HL-60 (cell line): ENCODE data around the gene SPIN1.

Experiments
- DNase-seq, 2 experiments: peaks; one replicate each; pipeline ENCODE4 v3.0.0-alpha.2; 2010 to 2020; ENCODE audit warnings: low read depth in 1 of 2, low spot score in 1 of 2
- H3K27ac ChIP-seq: fragments of 250-450 bp; sonication (Bioruptor Pico); replicated peaks from 2 replicates; pipeline ENCODE4 v1.5.1; 2020; ENCODE audit warnings: mild to moderate bottlenecking, moderate library complexity
- H3K27me3 ChIP-seq: fragments of 250-450 bp; sonication (Bioruptor Pico); 2 replicates; pipeline ENCODE4 v1.5.1; 2021; ENCODE audit warnings: mild to moderate bottlenecking, moderate library complexity; ENCODE audit not compliant: insufficient read depth, poor library complexity, severe bottlenecking
- H3K4me3 ChIP-seq: replicated peaks from 2 replicates; pipeline ENCODE4 v1.5.1; 2011; ENCODE audit warnings: mild to moderate bottlenecking, control low read depth, low read length; ENCODE audit not compliant: insufficient read depth
- GABPA ChIP-seq: IDR thresholded peaks from 2 replicates; pipeline ENCODE4 v1.6.1; 2012; ENCODE audit warnings: low read depth
- POLR2AphosphoS5 ChIP-seq: IDR thresholded peaks from 2 replicates; pipeline ENCODE4 v1.6.1; 2012; ENCODE audit warnings: low read depth
- SPI1 ChIP-seq: IDR thresholded peaks from 2 replicates; pipeline ENCODE4 v1.6.1; 2012; ENCODE audit warnings: low read depth, mild to moderate bottlenecking, borderline replicate concordance
- TF ChIP-seq, protein P1 (sequence below): IDR thresholded peaks from 2 replicates; pipeline ENCODE4 v1.6.1; 2012; ENCODE audit warnings: low read depth; ENCODE audit not compliant: insufficient replicate concordance
- TF ChIP-seq, protein P2 (sequence below): IDR thresholded peaks from one replicate; pipeline ENCODE4 v1.5.1; 2011; ENCODE audit warnings: low read length, control low read depth, inconsistent platforms; ENCODE audit not compliant: insufficient read depth

The SPIN1 gene

DNA sequence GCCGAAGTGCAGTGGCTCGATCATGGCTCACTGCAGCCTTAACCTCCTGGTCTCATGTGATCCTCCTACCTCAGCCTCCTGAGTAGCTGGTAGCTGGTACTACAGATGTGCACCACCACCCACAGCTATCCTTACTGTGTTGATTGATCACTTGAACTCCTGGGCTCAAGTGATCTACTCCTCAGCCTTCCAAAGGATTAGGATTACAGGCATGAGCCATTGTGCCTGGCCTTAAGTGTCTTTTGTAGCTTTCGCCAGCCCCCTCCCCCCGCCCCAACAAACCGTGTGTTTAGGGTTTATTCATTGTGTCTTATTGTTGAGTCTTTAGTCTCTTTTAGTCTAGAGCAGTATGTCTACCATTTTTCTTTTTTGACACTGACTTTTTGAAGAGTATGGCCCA lies 33.1 kb downstream of the SPIN1 start:
- no peak overlapping the region for H3K27ac ChIP-seq
- no peak for DNase-seq
- TF ChIP-seq POLR2AphosphoS5 (no peak), GABPA (no peak), SPI1 (no peak)
- TF ChIP-seq, protein P1, sequence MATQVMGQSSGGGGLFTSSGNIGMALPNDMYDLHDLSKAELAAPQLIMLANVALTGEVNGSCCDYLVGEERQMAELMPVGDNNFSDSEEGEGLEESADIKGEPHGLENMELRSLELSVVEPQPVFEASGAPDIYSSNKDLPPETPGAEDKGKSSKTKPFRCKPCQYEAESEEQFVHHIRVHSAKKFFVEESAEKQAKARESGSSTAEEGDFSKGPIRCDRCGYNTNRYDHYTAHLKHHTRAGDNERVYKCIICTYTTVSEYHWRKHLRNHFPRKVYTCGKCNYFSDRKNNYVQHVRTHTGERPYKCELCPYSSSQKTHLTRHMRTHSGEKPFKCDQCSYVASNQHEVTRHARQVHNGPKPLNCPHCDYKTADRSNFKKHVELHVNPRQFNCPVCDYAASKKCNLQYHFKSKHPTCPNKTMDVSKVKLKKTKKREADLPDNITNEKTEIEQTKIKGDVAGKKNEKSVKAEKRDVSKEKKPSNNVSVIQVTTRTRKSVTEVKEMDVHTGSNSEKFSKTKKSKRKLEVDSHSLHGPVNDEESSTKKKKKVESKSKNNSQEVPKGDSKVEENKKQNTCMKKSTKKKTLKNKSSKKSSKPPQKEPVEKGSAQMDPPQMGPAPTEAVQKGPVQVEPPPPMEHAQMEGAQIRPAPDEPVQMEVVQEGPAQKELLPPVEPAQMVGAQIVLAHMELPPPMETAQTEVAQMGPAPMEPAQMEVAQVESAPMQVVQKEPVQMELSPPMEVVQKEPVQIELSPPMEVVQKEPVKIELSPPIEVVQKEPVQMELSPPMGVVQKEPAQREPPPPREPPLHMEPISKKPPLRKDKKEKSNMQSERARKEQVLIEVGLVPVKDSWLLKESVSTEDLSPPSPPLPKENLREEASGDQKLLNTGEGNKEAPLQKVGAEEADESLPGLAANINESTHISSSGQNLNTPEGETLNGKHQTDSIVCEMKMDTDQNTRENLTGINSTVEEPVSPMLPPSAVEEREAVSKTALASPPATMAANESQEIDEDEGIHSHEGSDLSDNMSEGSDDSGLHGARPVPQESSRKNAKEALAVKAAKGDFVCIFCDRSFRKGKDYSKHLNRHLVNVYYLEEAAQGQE = no peak
- TF ChIP-seq, protein P2, sequence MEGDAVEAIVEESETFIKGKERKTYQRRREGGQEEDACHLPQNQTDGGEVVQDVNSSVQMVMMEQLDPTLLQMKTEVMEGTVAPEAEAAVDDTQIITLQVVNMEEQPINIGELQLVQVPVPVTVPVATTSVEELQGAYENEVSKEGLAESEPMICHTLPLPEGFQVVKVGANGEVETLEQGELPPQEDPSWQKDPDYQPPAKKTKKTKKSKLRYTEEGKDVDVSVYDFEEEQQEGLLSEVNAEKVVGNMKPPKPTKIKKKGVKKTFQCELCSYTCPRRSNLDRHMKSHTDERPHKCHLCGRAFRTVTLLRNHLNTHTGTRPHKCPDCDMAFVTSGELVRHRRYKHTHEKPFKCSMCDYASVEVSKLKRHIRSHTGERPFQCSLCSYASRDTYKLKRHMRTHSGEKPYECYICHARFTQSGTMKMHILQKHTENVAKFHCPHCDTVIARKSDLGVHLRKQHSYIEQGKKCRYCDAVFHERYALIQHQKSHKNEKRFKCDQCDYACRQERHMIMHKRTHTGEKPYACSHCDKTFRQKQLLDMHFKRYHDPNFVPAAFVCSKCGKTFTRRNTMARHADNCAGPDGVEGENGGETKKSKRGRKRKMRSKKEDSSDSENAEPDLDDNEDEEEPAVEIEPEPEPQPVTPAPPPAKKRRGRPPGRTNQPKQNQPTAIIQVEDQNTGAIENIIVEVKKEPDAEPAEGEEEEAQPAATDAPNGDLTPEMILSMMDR = no peak
- H3K4me3 ChIP-seq = no peak overlapping the region
- no peaks in the 10 kb centered on the region for H3K27me3 ChIP-seq

DNA sequence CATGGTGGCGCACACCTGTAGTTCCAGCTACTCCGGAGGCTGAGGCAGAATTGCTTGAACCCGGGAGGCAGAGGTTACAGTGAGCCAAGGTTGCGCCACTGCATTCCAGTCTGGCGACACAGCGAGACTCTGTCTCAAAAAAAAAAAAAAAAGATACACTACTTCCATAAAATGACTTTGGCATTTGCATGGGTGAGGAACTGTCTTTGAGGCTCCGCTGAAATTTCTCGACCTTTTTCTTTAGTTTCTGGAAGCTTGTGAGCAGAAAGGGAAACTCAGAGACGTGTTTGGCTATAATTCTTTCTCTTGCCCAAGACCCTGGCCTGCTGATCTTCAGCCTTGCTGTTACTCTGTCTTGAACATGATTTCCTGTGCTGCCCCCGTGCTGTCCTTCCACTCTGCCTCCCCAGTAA lies 37.3 kb downstream of the SPIN1 start:
- Histone ChIP-seq H3K27me3 (no peaks in the 10 kb centered on the region), H3K27ac (no peak overlapping the region), H3K4me3 (no peak overlapping the region)
- TF ChIP-seq SPI1 = no peak
- TF ChIP-seq, protein P1 = no peak
- TF ChIP-seq POLR2AphosphoS5 = no peak
- TF ChIP-seq GABPA = no peak
- TF ChIP-seq, protein P2 = no peak
- DNase-seq = peak in 1 of 2 experiments; percentile 4

DNA sequence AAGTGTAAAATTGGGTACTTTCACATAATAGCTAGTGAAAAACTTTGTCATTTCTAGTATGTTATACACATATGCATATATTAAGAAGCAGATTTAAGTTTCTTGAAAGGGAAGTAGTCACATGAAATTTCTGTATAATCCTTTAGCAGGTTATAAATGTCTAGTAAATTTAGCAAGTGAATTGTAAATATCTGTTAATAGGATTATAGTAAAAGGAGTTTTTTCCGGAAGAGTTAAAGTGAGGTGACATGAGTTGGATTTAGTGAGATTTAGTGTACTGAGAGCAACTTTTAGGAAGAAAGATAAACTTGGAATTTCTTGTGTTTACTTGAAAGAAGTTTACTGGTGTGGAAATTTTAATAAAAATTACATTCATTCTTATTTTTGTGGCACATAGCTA lies 38.4 kb downstream of the SPIN1 start:
- TF ChIP-seq GABPA = no peak
- Histone ChIP-seq H3K27me3 (no peaks in the 10 kb centered on the region), H3K27ac (no peak overlapping the region), H3K4me3 (no peak overlapping the region)
- DNase-seq = no peak

DNA sequence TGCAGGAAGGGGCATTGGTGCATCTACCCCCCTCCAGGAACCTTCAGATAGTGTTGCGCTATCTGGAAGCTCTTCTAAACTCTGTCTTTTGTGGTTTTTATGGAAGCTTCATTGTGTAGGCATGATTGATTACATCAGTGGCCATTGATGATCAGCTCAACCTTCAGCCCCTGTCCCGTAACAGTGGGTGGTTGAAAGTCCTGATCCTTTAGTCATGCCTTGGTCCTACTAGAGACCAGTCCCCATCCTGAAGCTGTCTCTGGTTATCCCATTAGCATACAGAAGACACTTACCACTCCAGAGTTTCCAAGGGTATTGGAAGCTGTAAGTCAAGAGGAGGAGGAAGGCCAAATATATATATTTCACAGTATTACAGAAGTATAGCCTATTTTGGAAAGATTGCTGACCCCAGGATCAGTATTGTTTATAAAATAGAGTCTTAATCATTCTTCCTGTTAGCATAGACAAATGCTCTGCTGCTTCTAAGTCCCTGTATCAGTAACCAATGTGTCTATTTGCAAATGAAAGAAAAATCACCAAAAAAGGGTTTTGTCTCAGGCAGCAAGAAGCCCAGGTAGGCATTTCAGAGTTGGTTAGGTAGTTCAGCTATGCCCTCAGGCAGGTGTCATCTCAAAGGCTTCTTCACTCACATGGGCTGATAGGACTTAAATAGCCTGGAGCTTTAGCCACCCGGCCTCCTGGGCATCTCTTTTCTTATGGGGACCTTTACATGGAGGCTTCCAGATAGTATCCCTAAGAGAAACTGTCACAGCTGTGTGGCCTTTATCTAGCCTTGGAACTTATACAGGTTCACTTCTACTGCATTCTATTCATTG lies 41.6 kb downstream of the SPIN1 start:
- no peaks in the 10 kb centered on the region for H3K27me3 ChIP-seq

More for the DNA sequence above, 41.6 kb downstream of the SPIN1 start:
- Histone ChIP-seq H3K27ac (no peak overlapping the region), H3K4me3 (no peak overlapping the region)
- no peak for DNase-seq
- TF ChIP-seq, protein P2 = no peak
- no peak for TF ChIP-seq POLR2AphosphoS5
- no peak for TF ChIP-seq SPI1
- TF ChIP-seq, protein P1 = no peak
- no peak for TF ChIP-seq GABPA
